Measurements from ENCODE around the gene AGRN.

- TF ChIP-seq FOXM1 (IDR thresholded peaks at IDR 0.05; ENCODE audit: borderline replicate concordance) (no peak), ELF4 (IDR thresholded peaks at IDR 0.05) (no peak), SP1 (IDR thresholded peaks at IDR 0.05) (no peak), BHLHE40 (IDR thresholded peaks at IDR 0.05; ENCODE audit: borderline replicate concordance) (no peak), NFRKB (IDR thresholded peaks at IDR 0.05) (no peak), ARNT (IDR thresholded peaks at IDR 0.05) (no peak), FOXK2 (IDR thresholded peaks at IDR 0.05) (no peak), PKNOX1 (IDR thresholded peaks at IDR 0.05) (no peak), ZNF384 (IDR thresholded peaks at IDR 0.05) (no peak), FOXA1 (IDR thresholded peaks at IDR 0.05) (no peak), SUZ12 (IDR thresholded peaks at IDR 0.05) (no peak), HDGF (IDR thresholded peaks at IDR 0.05; ENCODE audit: borderline replicate concordance) (no peak), TARDBP (IDR thresholded peaks at IDR 0.05) (no peak), L3MBTL2 (conservative IDR thresholded peaks at IDR 0.05) (no peak)
Observed at GRCh38 chr1:1041092-1041523, 21.2 kb downstream of the AGRN start.
